Fibroblast of skin of back (primary cell): Measurements from ENCODE around the gene SNW1. TPM values are rescaled to one million over a fixed set of nuclear protein-coding genes. Genes with fewer than 3 reads are reported as not detected.
"Not testable (repeated sequence)": the region's sequence is repeated elsewhere in the genome, so short reads cannot be mapped to it uniquely, and the experiment has no call there.

ENCODE experiments used
- DNase-seq: peaks from one replicate; pipeline ENCODE4 v3.0.0-alpha.2; 2013
- polyA plus RNA-seq, 2 experiments: library from polyadenylated mRNA; unstranded; fragments of 120-200 nt; gene quantifications; one replicate each; pipeline ENCODE4 v1.2.1, GENCODE V29; 2013; ENCODE audit not compliant: insufficient read length in 2 of 2

SNW1 gene
- polyA plus RNA-seq (2013, experiment 1 of 2; ENCODE audit: insufficient read length), result 65.1 TPM
- 51.4 TPM for polyA plus RNA-seq (2013, experiment 2 of 2; ENCODE audit: insufficient read length)

DNA sequence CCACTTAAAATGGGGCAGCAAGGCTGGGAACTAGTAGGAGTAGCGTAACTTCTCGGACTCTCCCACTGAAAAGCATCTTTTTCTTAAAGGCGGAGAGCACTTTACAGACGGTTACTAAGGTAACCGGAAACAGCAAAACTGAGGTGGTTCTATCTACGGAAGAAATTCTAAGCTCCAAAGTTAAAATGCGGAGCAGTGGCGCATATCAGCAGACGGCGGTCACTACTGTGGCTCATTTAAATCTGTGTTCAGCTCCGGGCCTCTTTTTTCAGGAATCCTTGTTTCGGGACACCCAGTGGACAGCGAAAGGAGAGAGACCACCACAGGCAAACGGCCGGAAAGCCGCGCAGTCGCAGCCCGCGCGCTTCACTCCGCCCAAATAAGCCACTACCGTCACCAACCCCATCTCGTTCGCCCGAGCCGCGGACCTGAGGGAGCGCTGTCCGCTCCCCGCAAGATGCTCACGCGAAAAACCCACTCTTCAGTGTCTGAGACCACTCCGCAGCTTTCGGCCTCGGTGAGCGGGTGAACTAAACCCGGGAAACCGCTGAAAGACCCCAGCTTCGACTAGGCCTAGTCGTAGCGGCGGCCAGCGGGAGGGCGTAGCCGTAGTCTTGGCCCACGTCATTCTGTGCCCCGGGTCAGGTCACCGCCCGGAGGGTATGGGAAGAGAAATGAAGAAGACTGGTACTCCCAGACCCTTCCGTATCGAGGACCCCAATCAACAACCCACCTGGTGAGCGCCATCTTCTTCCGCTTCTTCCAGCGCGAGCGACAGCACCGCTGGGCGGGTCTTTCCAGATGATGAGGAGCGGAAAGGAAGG is at the start of gene SNW1:
Gene SNW1 (minus strand): TSS at position 776 of the 824 bp plus-strand sequence. CDS start 29 bp downstream, at position 747.
- peak; percentile 93 for DNase-seq

DNA sequence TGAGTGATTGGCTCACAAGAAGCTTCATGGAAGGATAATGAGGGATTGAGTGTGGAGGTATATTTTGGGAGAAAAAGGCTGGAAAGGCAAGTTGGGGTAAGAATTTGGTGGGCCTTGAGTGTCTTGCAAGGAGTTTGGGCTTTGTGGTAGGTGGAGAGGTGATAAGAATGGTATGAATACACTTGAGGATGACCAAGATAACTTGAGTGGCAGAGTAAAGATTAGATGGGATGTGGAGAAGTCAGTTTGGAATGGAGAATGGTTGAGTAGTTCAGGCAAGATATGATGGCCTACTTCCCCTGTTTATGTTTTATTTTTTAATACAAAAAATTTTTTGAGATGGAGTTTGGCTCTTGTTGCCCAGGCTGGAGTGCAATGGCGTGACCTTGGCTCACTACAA is 48.1 kb upstream of the SNW1 start:
- DNase-seq, result no peak

DNA sequence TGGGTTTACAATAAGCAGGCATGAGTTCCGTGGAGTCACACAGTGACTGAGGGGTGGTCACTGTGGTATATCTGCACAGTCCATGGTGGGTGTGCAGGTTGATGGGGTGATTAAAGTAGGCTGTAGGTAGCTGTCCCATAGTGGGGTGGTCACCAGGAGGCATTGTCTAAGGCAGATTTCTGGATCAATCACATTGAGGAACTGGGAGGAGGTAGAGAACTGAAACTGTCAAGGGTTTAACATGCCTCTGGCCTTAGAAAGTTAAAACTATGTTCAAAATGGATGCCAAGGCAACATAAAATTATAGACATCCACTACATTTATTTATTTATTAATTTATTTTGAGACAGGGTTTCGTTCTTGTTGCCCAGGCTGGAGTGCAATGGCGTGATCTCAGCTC is 47.3 kb upstream of the SNW1 start:
- DNase-seq, result no peak

DNA sequence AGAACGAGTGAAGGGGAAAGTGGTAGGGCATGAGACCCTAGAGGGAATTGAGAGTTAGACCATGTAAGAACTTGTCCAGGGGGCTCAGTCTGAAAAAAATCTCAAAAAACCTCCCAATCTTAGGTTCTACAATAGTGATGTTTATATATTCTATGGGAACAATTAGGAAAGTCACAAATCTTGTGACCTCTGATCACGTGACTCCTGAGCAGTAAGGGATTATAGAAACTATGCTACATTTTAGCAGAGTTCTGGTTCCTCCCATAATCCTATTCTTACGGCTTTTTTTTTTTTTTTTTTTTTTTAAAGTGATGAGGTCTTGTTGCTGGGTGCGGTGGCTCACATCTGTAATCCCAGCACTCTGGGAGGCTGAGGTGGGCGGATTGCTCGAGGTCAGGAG is 44.8 kb upstream of the SNW1 start:
- DNase-seq, result no peak

DNA sequence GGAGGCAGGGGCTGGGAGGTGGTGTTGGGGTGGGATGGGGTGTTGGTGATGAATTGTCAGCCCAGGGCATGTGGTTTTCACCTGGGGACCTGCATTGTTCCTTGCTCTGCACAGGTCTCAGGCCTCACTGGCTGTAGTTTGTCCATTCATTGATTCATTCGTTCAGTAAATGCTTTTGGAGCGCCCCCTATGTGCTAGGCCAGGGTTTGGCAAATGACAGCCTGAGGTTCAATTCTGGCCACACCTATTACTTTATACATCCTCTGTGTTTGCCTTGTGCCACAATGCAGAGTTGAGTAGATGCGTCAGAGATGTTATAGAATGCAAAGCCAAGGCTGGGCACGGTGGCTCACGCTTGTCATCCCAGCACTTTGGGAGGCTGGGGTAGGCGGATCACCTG is 43.6 kb upstream of the SNW1 start:
- DNase-seq, result no peak

DNA sequence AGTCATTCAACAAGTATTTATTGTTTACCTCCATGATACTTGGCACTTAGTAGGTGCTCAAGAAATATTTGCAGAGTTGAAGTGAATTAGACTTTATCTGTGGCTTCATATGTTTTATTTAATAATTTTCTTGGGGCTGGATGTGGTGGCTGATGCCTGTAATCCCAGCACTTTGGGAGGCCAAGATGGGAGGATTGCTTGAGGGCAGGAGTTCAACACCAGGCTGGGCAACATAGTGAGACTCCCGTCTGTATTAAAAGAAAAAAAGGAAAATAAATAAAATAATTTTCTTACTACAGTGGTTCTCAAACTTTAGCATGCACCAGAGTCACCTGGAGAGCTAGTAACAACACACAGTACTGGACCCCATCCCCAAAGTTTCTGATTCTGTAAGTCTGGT is 39.9 kb upstream of the SNW1 start:
- no peak for DNase-seq

DNA sequence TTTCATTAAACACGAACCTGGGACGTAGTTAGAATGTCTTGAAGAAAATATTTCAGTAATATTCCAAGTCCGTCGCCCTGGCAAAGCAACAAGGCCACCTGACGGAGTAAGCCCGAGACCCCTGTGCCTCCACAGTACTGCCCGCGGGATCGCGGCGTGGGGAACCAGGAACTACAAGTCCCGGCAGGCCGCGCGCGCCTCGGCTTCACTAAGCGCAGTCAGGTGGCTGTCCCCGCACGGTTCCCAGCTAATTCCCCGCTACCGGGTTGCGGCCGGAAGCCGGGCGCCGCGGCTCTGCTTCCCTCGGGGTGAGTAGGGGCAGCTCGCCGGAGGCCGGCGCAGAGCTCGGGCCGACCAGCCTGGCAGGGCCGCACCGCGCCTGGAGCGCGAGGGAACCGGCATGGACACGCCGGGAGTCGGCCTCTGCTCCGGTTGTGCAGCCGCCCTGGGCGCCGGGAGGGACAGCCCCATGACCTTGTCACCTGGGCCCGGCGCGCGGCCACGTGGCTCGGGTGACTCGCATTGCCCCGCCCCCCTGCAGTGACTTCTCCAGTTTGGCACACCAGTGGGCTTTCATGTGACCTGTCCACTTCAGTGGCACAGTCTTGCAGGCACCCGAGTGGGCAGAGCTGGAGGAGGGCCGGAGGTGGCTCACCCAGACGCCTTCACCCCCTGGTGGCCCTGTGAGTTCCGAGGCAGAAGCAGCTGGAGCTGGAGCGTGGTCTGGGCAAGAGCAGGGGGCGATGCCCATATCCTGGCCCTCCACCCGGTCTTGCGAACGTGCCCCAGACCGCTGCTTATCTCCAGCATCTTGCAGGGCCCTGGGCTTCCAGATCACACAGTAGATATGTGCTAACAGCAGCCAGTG is 39.1 kb upstream of the SNW1 start, which contains the start of gene ADCK1:
Gene ADCK1 (plus strand): TSS at position 247 of the 868 bp plus-strand sequence. CDS start 18,870 bp downstream, outside the sequence.
- DNase-seq, result peak; percentile 77

DNA sequence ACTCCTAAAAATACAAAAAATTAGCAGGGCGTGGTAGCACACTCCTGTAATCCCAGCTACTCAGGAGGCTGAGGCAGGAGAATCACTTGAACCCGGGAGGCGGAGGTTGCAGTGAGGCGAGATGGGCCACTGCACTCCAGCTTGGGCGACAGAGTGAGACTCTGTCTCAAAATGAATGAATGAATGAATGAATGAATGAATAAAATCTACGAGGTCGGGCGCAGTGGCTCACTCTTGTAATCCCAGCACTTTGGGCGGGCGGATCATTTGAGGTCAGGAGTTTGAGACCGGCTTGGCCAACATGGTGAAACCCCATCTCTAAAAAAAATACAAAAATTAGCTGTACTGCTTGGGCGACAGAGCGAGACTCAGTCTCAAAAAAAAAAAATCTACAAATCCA is 38.5 kb upstream of the SNW1 start:
- DNase-seq, result not testable (repeated sequence)

DNA sequence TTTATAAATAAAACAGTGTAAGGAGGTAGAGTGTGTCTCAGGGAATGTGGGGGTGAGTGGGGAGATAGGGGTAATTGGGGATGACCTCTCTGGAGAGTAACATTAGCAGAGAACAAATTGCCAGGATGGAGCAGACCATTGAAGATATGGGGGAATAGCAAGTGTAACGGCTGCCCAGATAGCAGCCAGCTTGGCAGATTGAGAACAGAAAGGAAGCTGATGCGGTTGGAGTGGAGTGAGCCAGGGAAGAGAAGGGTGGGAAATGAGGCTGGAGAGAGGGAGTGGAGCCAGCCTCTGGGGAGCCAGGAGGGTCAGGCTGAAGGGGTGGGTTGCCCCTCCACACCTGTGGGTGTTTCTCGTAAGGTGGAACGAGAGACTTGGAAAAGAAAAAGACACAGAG is 33.4 kb upstream of the SNW1 start:
- no peak for DNase-seq

DNA sequence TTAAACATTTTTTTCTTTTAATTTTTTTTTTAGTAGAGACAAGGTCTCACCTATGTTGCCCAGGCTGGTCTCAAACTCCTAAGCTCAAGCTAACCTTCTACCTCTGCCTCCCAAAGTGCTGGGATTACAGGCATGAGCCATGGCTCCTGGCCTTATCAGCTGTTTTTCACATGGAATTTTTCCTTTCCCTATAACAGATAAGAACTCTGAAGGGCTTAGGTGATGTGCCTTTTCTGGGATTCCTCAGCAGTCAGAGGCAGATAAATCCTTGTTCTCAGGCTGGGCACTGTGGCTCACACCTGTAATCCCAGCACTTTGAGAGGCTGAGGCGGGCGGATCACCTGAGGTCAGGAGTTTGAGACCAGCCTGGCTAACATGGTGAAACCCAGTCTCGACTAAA is 32.3 kb upstream of the SNW1 start:
- DNase-seq, result not testable (repeated sequence)

DNA sequence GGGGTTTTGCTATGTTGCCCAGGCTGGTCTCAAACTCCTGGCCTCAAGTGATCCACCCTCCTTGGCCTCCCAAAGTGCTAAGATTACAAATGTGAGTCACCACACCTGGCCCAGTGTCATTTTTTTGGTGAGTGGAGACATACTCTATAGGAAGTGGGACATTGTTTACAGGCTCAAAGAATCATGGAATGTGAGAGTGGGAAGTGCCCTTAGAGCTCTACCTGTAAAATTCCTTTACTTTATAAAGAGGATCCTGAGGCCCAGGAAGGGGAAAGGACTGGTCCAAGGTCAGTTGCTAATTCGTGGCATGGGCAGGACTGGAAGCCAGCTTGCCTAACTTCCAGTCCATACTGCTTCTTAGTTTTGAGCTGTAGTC is 30.3 kb upstream of the SNW1 start:
- DNase-seq, result no peak

DNA sequence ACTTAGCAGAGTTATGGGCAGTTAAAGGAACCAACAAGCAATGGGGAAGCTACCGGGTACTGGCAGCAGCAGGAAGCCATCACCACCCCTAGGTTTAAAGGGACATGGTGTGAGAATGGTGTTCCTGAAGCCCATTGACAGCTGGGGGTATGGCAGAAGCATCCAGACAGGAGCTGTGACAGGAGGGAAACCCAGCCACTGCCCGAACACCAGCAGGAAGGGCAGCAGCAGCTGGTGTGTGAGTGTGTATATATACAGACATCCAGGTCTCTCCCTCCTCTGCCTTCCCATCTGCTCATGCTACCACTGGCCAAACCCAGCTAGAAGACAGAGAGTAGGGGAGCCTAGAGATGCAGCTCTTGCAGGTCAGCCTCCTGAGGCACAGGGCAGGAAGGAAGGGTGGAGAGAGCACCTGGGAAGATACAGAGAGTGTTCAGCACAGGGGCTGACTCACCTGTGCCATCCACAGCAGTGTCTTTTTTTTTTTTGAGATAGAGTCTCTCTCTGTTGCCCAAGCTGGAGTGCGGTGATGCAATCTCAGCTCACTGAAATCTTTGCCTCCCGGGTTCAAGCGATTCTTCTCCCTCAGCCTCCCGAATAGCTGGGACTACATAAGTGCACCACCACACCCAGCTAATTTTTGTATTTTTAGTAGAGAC is 29.7 kb upstream of the SNW1 start:
- no peak for DNase-seq

DNA sequence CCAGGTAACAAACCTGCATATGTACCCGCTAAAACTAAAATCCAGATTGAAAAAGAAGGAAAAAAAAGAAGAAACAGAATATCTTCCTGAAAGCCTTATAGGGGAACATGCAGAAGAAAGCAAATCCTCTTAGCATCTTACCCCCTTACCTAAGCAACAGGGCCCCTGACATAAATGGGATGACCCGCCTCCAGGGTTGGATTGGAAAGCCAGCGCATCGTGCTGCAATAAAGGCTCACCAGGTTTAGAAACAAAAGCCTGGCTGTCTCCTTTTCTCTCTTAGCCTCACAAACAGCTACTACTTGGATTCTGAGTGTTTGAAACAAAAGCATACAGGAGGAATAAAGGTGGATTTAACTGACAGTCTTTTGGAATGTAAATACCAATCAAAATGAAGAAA is 25.2 kb upstream of the SNW1 start:
- no peak for DNase-seq

DNA sequence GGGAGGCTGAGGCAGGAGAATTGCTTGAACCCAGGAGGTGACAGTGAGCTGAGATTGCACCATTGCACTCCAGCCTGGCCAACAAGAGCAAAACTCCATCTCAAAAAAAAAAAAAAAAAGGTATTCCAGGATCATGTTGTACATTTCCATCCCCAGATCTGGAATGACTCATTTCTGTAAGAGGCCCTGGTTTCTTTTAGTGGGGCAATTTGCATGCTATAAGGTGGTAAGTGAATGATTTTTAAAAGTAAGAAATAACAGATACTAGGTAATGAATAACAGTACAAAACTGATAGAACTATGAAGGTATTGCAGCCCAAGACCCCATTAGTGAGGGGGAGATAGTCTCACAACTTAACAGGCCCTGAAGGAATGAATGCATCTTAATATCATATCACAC is 21.2 kb upstream of the SNW1 start:
- no peak for DNase-seq

DNA sequence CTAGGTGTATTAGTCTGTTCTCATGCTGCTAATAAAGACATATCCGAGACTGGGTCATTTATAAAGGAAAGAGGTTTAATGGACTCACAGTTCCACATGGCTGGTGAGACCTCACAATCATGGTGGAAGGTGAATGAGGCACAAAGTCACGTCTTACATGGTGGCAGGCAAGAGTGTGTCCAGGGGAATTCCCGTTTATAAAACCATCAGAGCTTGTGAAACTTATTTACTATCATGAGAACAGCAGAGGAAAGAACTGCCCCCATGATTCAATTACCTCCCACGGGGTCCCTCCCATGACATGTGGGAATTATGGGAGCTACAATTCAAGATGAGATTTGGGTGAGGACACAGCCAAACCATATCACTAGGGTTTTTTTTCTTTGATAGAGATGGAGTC is 13.0 kb upstream of the SNW1 start:
- DNase-seq, result not testable (repeated sequence)

DNA sequence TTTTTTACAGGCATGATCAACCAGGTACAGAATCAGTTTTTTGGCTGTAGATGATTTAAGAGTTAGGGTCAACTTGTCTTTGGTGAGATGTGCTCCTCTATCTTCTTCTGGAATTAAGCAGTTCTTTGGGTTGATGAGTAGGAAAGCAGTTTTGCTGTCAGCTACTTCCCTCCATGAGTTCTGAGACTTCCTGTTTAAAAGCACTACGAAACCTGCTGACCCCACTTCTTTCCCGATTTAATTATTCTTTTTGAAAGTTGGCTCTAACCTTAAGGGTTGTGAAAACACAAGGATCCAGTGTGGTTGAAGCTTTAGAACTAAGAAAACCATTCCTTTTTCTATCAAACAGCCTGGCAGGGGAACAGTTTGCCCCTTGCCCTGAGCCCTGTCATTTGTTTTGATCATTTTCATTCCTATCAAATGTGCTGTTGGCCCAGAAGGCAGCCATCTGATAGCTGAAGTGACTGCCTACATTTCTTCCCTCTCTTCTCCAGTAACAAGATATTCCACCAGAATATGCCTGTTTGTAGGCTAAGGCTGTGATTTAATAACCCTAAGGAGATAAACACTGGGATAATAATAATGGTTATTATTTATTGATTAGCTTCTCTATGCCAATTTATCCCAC is 7.6 kb upstream of the SNW1 start:
- not testable (repeated sequence) for DNase-seq

DNA sequence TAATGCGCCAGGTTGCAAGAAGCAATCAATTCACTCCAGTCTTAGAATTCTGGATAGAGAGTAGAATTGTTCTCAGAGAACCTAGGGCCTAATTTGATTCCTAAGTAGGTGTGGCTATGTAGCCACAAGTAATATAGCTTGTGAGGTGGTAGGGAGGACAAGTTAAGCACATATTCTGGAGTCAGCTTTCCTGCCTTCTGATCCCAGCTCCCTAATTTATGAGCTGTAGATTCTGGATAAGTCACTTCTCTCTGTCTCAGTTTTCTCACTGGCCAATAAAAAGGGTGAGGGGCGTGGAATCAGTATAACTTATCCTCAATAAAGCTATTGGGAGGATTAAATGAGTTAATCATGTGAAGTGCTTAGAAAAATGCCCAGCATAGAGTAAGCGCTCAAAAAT is 3.0 kb upstream of the SNW1 start:
- DNase-seq, result no peak

DNA sequence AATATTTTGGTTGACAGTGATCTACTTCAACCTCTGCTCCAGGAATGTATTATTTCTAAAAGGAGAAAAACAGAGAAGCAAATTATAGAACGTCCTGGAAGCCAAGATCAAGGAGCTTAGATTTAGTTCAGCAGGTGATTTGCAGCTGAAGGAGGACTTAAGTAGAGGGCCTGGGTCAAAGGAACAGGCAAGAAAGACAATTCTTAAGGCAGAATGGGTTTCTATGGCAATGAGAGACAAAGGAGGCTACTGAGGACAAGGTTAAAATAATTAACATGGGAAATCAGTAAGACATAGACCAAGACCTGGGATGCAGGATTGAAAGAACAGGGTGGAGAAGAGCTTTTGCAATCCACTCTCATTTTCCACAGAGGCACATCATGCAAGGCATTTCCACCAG is 2.4 kb upstream of the SNW1 start:
- no peak for DNase-seq

DNA sequence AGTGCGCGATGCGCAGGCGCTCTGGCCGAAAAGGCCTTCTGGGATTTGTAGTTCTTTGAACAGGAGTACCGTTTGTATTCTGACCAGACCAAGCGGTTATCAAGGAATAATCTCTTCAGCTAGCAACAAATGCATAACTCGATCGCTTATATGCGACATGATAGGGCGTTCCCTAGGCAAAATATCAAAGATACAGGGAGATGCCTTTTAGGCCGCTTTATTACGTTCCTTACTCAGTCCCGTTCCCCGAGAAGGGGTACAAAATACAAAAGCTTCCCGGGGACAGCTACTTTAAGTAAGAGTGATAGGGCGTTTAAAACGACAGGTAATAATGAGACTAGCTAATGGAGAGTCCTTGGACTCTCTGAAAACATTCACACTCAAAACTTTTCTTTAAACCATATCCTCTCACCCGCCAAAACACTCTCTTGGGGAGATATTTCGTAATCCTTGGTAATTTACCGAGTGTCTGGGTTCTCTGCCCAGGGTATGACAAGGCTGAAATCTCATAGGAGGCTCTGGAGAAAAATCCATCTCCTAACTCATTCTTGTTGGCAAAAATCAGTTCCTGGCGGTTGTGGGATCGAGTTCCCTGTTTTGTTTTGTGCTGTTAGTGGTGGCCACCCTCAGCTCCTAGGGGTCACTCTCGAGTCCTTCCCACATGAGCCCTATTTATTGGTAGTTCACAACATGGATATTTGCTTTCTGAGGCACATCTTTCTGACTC is 412 bp upstream of the SNW1 start:
- peak; percentile 39 for DNase-seq

DNA sequence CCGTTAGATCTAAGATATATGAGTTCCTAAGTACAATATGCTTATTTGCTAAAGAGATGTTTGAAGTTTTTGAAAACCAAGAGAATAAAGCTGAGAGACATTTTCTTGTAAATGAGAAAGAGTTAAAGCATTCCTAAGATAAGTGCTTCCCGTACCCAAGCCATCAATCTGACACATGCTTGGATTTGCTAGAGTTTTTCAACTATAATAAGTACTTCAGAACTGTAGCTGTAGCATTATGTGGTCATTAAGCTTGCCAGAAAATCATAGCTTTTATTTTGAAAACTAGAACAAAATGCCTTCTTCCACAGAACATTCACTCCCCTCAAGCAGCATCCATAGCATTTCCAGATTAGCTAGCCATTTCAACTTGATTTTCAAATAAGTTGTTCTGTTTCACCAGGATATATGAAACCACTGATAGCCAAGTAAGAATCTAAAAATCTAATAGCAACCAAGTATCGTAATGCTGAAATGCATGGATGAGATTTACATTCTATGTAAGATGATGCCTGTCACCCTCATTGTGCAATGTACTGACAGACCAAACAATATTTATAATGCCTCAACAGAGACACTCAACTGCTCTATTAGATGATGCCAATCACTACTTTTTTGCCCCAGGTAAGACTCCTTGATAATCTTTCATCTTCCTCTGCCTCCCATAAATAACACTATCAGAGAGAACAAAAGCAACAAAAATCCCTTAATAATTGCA is 8.0 kb downstream of the SNW1 start:
- no peak for DNase-seq

DNA sequence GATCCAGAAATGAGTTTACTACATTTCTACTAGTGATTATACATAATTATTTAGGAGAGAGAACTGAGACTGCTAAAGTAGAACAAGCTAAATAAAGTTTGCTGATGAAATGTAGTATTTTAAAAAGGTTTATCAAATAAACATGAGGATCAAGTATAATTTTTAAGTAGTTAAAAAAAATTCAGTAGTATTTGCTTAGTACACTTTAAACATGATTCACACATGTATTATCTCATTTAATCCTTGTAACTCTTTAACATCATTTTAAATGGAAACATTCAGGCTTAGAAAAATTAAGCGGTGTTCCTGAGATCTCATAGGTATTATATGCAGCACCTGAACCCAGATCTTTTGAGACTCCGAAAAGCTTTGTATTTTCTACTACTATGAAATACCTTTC is 8.7 kb downstream of the SNW1 start:
- DNase-seq, result no peak
